ENCODE data around the gene PDCD2L. TPM values are rescaled to one million over a fixed set of nuclear protein-coding genes. Genes with fewer than 3 reads are reported as not detected.

The PDCD2L gene
- total RNA-seq, 1 experiment from 2014 or later = 14.8 TPM

DNA sequence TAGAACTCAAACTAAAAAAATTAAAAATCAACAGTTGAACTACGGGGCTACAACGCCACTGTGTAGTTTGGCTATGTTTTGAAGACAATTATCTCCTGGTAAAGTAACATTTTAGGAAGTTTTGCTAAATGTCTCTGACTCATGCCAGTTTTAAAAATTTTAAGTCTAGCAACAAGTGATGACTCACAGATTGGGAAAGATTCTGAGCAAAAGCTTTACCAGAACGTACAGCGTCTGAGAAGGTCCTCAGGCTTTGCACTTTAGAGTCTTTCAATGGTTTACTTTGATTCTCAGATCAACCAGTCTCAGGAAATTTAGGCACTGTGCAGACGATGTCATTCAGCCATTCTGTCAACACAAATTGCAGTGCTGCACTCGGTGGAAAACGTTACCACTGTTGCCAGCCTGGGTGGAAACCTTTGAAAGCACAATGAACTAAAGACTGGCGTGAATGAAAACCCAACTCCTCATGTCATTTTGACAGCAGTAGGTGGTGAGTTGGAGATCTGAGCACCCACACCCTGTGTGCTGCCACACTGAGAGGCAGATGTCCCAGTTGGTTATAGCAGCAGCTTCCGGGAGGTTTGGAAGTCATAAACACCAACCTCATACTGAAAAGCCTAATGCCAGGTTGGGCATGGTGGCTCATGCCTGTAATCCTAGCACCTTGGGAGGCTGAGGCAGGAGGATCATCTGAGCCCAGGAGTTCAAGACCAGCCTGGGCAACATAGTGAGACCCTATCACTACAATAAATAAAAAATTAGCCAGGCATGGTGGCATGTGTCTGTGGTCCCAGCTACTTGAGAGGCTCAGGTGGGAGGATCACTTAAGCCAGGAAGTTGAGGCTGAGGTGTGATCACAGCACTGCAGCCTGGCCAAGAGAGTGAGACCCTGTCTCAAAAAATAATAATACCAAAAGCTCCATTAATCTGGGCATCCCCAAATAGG, 71.1 kb downstream of the PDCD2L start:
- Histone ChIP-seq H3K4me2 (peak overlapping the region; percentile 12; the same call in 1 of the 2 replicates), H3K4me3 (no peak overlapping the region), H3K9me2 (ENCODE audit: insufficient read depth) (no peaks in the 10 kb centered on the region), H3K79me2 (ENCODE audit: low read depth) (no peaks in the 10 kb centered on the region), H3K27me3 (ENCODE audit: insufficient read depth, low read depth) (no peaks in the 10 kb centered on the region), H3F3A (ENCODE audit: insufficient read depth, low read depth) (peaks cover 31% of the 10 kb centered on the region), H3K27ac (no peak overlapping the region), H3K36me3 (ENCODE audit: low read depth) (no peaks in the 10 kb centered on the region), H3K9me3 (ENCODE audit: insufficient read depth, low read depth) (no peaks in the 10 kb centered on the region), H4K20me1 (ENCODE audit: insufficient read depth) (peaks cover 9% of the 10 kb centered on the region), H3K4me1 (replicated peaks; ENCODE audit: insufficient read depth) (peaks cover 15% of the 10 kb centered on the region), H2AFZ (no peak overlapping the region)
- intact Hi-C loops (cut with micrococcal nuclease; ENCODE audit: unreplicated experiment) = no loop called here
- ChIA-PET POLR2A (ENCODE audit: unreplicated experiment) (interaction anchor here (0.6 kb wide), 1 partner anchor 1101 kb away, joined by 7 read pairs; no protein-coding TSS in a partner anchor), CTCF (no interaction called here)
- peak in 1 of 2 experiments; percentile 70 for DNase-seq
- no TSS peak for BruUV-seq (replicated peaks)
- TF ChIP-seq, protein P1, sequence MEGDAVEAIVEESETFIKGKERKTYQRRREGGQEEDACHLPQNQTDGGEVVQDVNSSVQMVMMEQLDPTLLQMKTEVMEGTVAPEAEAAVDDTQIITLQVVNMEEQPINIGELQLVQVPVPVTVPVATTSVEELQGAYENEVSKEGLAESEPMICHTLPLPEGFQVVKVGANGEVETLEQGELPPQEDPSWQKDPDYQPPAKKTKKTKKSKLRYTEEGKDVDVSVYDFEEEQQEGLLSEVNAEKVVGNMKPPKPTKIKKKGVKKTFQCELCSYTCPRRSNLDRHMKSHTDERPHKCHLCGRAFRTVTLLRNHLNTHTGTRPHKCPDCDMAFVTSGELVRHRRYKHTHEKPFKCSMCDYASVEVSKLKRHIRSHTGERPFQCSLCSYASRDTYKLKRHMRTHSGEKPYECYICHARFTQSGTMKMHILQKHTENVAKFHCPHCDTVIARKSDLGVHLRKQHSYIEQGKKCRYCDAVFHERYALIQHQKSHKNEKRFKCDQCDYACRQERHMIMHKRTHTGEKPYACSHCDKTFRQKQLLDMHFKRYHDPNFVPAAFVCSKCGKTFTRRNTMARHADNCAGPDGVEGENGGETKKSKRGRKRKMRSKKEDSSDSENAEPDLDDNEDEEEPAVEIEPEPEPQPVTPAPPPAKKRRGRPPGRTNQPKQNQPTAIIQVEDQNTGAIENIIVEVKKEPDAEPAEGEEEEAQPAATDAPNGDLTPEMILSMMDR (conservative IDR thresholded peaks at IDR 0.05) = no peak
- TF ChIP-seq EZH2 (IDR thresholded peaks at IDR 0.05; ENCODE audit: low read depth) = no peak

Other genes with a start within 250 kb of the PDCD2L start
- 114 and 169 TPM in 2 replicates for gene LSM14A, start 231.9 kb upstream of the PDCD2L start, total RNA-seq (2021)
- gene GARRE1, start 149.8 kb upstream of the PDCD2L start, total RNA-seq (2021) = 13.6 and 23.3 TPM in 2 replicates
- gene GPI, start 39.2 kb upstream of the PDCD2L start, total RNA-seq (2021) = 365 and 522 TPM in 2 replicates
- gene UBA2, start 24.0 kb downstream of the PDCD2L start, total RNA-seq (2021) = 93.0 and 101 TPM in 2 replicates
- 0.50 and 0.63 TPM in 2 replicates for gene WTIP, start 77.4 kb downstream of the PDCD2L start, total RNA-seq (2021)